Vagina (tissue), 2 donors: ENCODE results near the gene ANKRD36C.
"Not testable (repeated sequence)": the region's sequence is repeated elsewhere in the genome, so short reads cannot be mapped to it uniquely, and the experiment has no call there.

ENCODE experiments used
- CTCF ChIP-seq, 3 experiments: fragments of 450-650 bp in 2 of 3; fragments of 200-600 bp in 1 of 3; sonication (generic) in 1 of 3; IDR thresholded peaks; one replicate each; pipeline ENCODE4 v1.5.1; 2017 to 2019; ENCODE audit warnings: antibody characterized with exemption in 3 of 3, mild to moderate bottlenecking in 2 of 3, moderate library complexity in 2 of 3
- POLR2A ChIP-seq, 2 donors: fragments of 450-650 bp; IDR thresholded peaks; one replicate each; pipeline ENCODE4 v1.6.1; 2017; ENCODE audit warnings: antibody characterized with exemption in 2 of 2, mild to moderate bottlenecking in 2 of 2, moderate library complexity in 2 of 2

DNA sequence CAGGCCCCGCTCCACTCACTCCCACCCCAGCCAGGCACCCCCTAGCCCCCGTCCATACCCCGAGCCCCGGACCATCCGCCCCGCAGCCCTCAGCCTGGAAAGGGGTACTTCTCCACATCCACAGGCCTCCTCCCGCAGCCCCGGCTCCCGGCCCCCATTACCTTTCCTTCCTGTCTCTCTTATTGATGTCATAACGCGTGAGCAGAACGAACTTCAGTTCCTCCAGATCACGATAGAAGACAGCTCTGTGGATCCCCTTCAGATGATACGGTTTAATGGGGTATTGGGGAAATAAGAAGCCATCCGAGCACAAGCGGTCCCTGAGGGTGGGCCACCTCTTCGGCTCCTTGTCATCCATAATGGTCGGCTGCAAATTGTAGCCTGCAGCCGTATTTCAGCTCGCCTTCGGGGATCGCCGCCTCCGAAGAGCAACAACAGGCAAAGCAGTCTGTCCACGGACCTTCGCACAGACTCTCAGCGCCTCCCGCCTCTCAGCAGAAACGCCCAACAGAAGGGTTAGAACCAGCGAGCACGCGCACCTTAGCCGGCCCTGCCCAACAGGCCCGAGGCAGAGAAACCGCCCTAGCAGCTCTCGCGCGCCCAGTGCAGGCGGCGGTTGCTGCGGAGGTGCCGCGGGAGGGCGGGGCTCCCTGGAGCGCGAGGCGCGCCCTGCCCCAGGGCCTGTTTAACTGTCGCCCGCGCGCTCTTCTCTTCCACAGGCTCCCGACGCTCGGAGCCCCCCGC is at the start of gene ANKRD36C:
- not testable (repeated sequence) for TF ChIP-seq POLR2A, CTCF (IDR thresholded peaks at IDR 0.05)
